ENCODE results near the gene MARVELD1. TPM values are rescaled to one million over a fixed set of nuclear protein-coding genes. Genes with fewer than 3 reads are reported as not detected.

MARVELD1 gene
- total RNA-seq, 1 experiment from 2014 or later, result 17.6 TPM

DNA sequence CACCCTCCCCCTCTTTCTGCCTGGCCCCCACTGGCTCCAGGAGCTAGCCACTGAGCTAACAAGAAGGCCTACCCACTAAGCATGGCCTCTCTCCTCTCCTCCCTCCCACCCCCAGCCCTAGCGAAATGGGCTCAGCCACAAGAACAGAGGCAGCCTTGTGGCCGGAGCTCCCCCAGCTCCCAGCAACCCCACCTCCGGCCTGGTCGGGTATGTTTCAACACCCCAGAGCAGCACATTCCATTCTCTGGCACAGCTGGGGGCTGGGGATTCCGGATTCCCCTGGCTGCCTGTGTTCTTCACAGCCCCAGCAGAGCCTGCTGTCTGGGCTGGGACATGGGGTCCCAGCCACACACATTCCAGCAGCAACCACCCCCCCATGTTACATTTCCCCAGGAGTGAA lies 49.3 kb downstream of the MARVELD1 start:
- no peak for TF ChIP-seq EZH2 (IDR thresholded peaks at IDR 0.05; ENCODE audit: low read length, unreplicated experiment)
- TF ChIP-seq, protein P1, sequence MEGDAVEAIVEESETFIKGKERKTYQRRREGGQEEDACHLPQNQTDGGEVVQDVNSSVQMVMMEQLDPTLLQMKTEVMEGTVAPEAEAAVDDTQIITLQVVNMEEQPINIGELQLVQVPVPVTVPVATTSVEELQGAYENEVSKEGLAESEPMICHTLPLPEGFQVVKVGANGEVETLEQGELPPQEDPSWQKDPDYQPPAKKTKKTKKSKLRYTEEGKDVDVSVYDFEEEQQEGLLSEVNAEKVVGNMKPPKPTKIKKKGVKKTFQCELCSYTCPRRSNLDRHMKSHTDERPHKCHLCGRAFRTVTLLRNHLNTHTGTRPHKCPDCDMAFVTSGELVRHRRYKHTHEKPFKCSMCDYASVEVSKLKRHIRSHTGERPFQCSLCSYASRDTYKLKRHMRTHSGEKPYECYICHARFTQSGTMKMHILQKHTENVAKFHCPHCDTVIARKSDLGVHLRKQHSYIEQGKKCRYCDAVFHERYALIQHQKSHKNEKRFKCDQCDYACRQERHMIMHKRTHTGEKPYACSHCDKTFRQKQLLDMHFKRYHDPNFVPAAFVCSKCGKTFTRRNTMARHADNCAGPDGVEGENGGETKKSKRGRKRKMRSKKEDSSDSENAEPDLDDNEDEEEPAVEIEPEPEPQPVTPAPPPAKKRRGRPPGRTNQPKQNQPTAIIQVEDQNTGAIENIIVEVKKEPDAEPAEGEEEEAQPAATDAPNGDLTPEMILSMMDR (conservative IDR thresholded peaks at IDR 0.05; ENCODE audit: low read depth, low read length), result no peak
- TF ChIP-seq EZH2phosphoT487 (IDR thresholded peaks at IDR 0.05; ENCODE audit: borderline replicate concordance, low read length), result no peak
- ChIA-PET CTCF (no interaction called here), POLR2A (ENCODE audit: unreplicated experiment) (interaction anchor here (0.6 kb wide), 1 partner anchor 120 kb away, joined by 3 read pairs; no protein-coding TSS in a partner anchor)
- Histone ChIP-seq H4K20me1 (ENCODE audit: low read length) (no peaks in the 10 kb centered on the region), H3K36me3 (ENCODE audit: low read depth, low read length) (peaks cover 7% of the 10 kb centered on the region; the same call in 1 of the 2 replicates), H3K4me2 (ENCODE audit: low read length) (no peak overlapping the region), H3K9me3 (ENCODE audit: low read length) (no peaks in the 10 kb centered on the region), H3K79me2 (ENCODE audit: low read length) (no peaks in the 10 kb centered on the region), H3K27ac (ENCODE audit: low read length) (no peak overlapping the region), H3K9ac (ENCODE audit: low read length) (no peak overlapping the region), H3F3A (ENCODE audit: low read length, unreplicated experiment) (no peaks in the 10 kb centered on the region), H3K4me1 (ENCODE audit: insufficient read depth, low read length) (no peaks in the 10 kb centered on the region), H3K27me3 (ENCODE audit: low read length) (no peaks in the 10 kb centered on the region), H3K9me2 (replicated peaks; ENCODE audit: low read length) (no peaks in the 10 kb centered on the region), H2AFZ (ENCODE audit: low read length) (no peak overlapping the region), H3K4me3 (ENCODE audit: low read length) (no peak overlapping the region)
- intact Hi-C loops (cut with micrococcal nuclease), result no loop called here
- ATAC-seq (no peak), DNase-seq (no peak)
- BruUV-seq (replicated peaks), result no TSS peak

DNA sequence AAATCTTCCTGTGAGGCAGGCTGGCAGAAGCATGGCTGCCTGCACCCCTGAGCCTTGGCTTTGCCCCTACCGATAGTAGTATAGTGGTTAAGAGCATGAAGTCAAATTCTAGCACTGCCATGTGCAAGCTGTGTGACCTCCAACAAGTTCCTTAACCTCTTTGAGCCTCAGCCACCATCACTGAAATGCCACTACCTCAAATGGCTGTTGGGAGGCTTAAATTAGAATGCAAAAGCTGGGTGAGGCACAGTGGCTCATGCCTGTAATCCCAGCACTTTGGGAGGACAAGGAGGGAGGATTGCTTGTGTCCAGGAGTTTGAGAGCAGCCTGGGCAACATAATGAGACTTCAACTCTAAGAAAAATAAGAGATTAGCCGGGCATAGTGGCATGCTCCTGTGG lies 49.9 kb downstream of the MARVELD1 start:
- H3K9me3 ChIP-seq (ENCODE audit: low read length), result no peaks in the 10 kb centered on the region
- no peaks in the 10 kb centered on the region for H4K20me1 ChIP-seq (ENCODE audit: low read length)
- no peak overlapping the region for H3K27ac ChIP-seq (ENCODE audit: low read length)
- no peaks in the 10 kb centered on the region for H3K27me3 ChIP-seq (ENCODE audit: low read length)
- no peak overlapping the region for H3K4me3 ChIP-seq (ENCODE audit: low read length)
- H2AFZ ChIP-seq (ENCODE audit: low read length), result no peak overlapping the region
- CTCF ChIA-PET, result no interaction called here
- H3K79me2 ChIP-seq (ENCODE audit: low read length), result no peaks in the 10 kb centered on the region
- no peak overlapping the region for H3K9ac ChIP-seq (ENCODE audit: low read length)
- POLR2A ChIA-PET (ENCODE audit: unreplicated experiment), result no interaction called here
- H3K9me2 ChIP-seq (replicated peaks; ENCODE audit: low read length), result no peaks in the 10 kb centered on the region
- intact Hi-C loops (cut with micrococcal nuclease), result no loop called here
- no peak overlapping the region for H3K4me2 ChIP-seq (ENCODE audit: low read length)
- DNase-seq (no peak), ATAC-seq (no peak)
- H3K4me1 ChIP-seq (ENCODE audit: insufficient read depth, low read length), result no peaks in the 10 kb centered on the region
- TF ChIP-seq EZH2phosphoT487 (IDR thresholded peaks at IDR 0.05; ENCODE audit: borderline replicate concordance, low read length), result no peak
- TF ChIP-seq, protein P1 (conservative IDR thresholded peaks at IDR 0.05; ENCODE audit: low read depth, low read length), result no peak
- TF ChIP-seq EZH2 (IDR thresholded peaks at IDR 0.05; ENCODE audit: low read length, unreplicated experiment), result no peak
- no TSS peak for BruUV-seq (replicated peaks)
- no peaks in the 10 kb centered on the region for H3F3A ChIP-seq (ENCODE audit: low read length, unreplicated experiment)
- peaks cover 7% of the 10 kb centered on the region; the same call in 1 of the 2 replicates for H3K36me3 ChIP-seq (ENCODE audit: low read depth, low read length)

DNA sequence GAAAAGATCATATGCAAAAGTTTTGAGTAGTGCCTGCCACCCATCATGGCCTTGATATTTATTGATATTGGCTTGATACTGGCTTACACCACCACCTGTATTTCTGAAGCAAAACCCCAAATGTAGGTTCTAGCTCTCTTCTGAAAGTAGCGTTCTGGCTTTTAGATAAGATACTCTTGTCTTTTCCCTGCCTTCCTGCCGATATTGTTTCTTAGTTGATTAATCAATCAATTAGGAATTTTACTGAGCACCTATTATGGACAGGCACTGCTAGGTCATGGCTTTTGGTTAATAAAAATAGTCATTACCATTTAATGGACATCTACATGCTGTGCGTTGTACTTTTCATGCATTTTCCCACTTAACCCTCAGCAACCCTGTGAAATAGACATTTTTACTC lies 50.4 kb downstream of the MARVELD1 start:
- H3K4me2 ChIP-seq (ENCODE audit: low read length), result no peak overlapping the region
- no peak overlapping the region for H3K27ac ChIP-seq (ENCODE audit: low read length)
- ATAC-seq, result no peak
- no peaks in the 10 kb centered on the region for H3K27me3 ChIP-seq (ENCODE audit: low read length)
- intact Hi-C loops (cut with micrococcal nuclease), result no loop called here
- BruUV-seq (replicated peaks), result no TSS peak
- H3K4me1 ChIP-seq (ENCODE audit: insufficient read depth, low read length), result no peaks in the 10 kb centered on the region
- TF ChIP-seq, protein P1 (conservative IDR thresholded peaks at IDR 0.05; ENCODE audit: low read depth, low read length), result no peak
- TF ChIP-seq EZH2 (IDR thresholded peaks at IDR 0.05; ENCODE audit: low read length, unreplicated experiment), result no peak
- no peak for TF ChIP-seq EZH2phosphoT487 (IDR thresholded peaks at IDR 0.05; ENCODE audit: borderline replicate concordance, low read length)
- no peaks in the 10 kb centered on the region for H3K9me3 ChIP-seq (ENCODE audit: low read length)
- ChIA-PET CTCF (no interaction called here), POLR2A (ENCODE audit: unreplicated experiment) (no interaction called here)
- no peak overlapping the region for H3K4me3 ChIP-seq (ENCODE audit: low read length)
- no peak for DNase-seq
- H3K36me3 ChIP-seq (ENCODE audit: low read depth, low read length), result peaks cover 7% of the 10 kb centered on the region; the same call in 1 of the 2 replicates
- no peak overlapping the region for H2AFZ ChIP-seq (ENCODE audit: low read length)
- no peak overlapping the region for H3K9ac ChIP-seq (ENCODE audit: low read length)
- H4K20me1 ChIP-seq (ENCODE audit: low read length), result no peaks in the 10 kb centered on the region
- no peaks in the 10 kb centered on the region for H3K9me2 ChIP-seq (replicated peaks; ENCODE audit: low read length)
- H3K79me2 ChIP-seq (ENCODE audit: low read length), result no peaks in the 10 kb centered on the region
- no peaks in the 10 kb centered on the region for H3F3A ChIP-seq (ENCODE audit: low read length, unreplicated experiment)

All from PC-3 (cell line).